HG02938 (cell line): Measurements from ENCODE around the gene FAM120B.
"Not testable (repeated sequence)": the region's sequence is repeated elsewhere in the genome, so short reads cannot be mapped to it uniquely, and the experiment has no call there.

Experiments
- ATAC-seq: cut with Tn5 transposase; IDR thresholded peaks from one replicate; pipeline ENCODE4 v1.9.1; 2021; ENCODE audit warnings: mild to moderate bottlenecking, moderate library complexity; ENCODE audit not compliant: unreplicated experiment

FAM120B gene

GRCh38 chr6:170347975-170348374 is 41.4 kb downstream of the FAM120B start:
- ATAC-seq: no peak

GRCh38 chr6:170351456-170351855 is 44.9 kb downstream of the FAM120B start:
- not testable (repeated sequence) for ATAC-seq

GRCh38 chr6:170355190-170355589 is 48.6 kb downstream of the FAM120B start:
- not testable (repeated sequence) for ATAC-seq

- ATAC-seq: no peak
These were observed 49.1 kb downstream of the FAM120B start for GRCh38 chr6:170355661-170356060.

- ATAC-seq: no peak
These were observed 51.3 kb downstream of the FAM120B start for GRCh38 chr6:170357812-170358211.

- no peak for ATAC-seq
These were observed 51.9 kb downstream of the FAM120B start for GRCh38 chr6:170358496-170358895.

- no peak for ATAC-seq
These were observed 53.9 kb downstream of the FAM120B start for GRCh38 chr6:170360476-170360875.

- no peak for ATAC-seq
These were observed 54.8 kb downstream of the FAM120B start for GRCh38 chr6:170361335-170361734.

GRCh38 chr6:170362121-170362520 is 55.6 kb downstream of the FAM120B start:
- ATAC-seq: no peak

- ATAC-seq: no peak
These were observed 56.7 kb downstream of the FAM120B start for GRCh38 chr6:170363255-170363654.

- ATAC-seq: no peak
These were observed 58.6 kb downstream of the FAM120B start for GRCh38 chr6:170365121-170365520.

- no peak for ATAC-seq
These were observed 59.0 kb downstream of the FAM120B start for GRCh38 chr6:170365593-170365992.

GRCh38 chr6:170366248-170366960 is 59.8 kb downstream of the FAM120B start:
- ATAC-seq: no peak

- ATAC-seq: no peak
These were observed 60.7 kb downstream of the FAM120B start for GRCh38 chr6:170367241-170367640.

GRCh38 chr6:170368544-170368943 is 62.0 kb downstream of the FAM120B start:
- ATAC-seq: no peak

GRCh38 chr6:170369403-170369802 is 62.8 kb downstream of the FAM120B start:
- no peak for ATAC-seq

- ATAC-seq: no peak
These were observed 63.9 kb downstream of the FAM120B start for GRCh38 chr6:170370416-170370815.

GRCh38 chr6:170371080-170371479 is 64.5 kb downstream of the FAM120B start:
- ATAC-seq: no peak

- ATAC-seq: no peak
These were observed 65.0 kb downstream of the FAM120B start for GRCh38 chr6:170371588-170371987.

GRCh38 chr6:170372380-170373325 is 66.1 kb downstream of the FAM120B start:
- no peak for ATAC-seq

GRCh38 chr6:170374571-170375444 is 68.2 kb downstream of the FAM120B start:
- ATAC-seq: no peak
